Activated T-helper 1 cell treated with anti-CD3 and anti-CD28 coated beads, Interleukin-12 subunit alpha, Interleukin-12 subunit beta, Interleukin-2, Interleukin-4 antibody, amounts not matched to agents 30 ng/mL and 10 ng/mL and 1 ng/mL, durations not matched to agents 14 hours and 24 hours and 36 hours (primary cell): ENCODE measurements around the gene TTLL5. TPM values are rescaled to one million over a fixed set of nuclear protein-coding genes. Genes with fewer than 3 reads are reported as not detected.

ENCODE experiments used
- DNase-seq: peaks from one replicate; pipeline ENCODE4 v3.0.0; 2021; ENCODE audit warnings: low spot score
- H3K27ac Mint-ChIP-seq: one replicate; pipeline ENCODE4 v1.8.0; 2021; ENCODE audit warnings: mild to moderate bottlenecking, mixed read lengths
- H3K27me3 Mint-ChIP-seq: one replicate; pipeline ENCODE4 v1.8.0; 2022; ENCODE audit warnings: mild to moderate bottlenecking, moderate library complexity, mixed read lengths; ENCODE audit not compliant: insufficient read depth
- H3K36me3 Mint-ChIP-seq: one replicate; pipeline ENCODE4 v1.8.0; 2021; ENCODE audit warnings: low read depth, mixed read lengths
- H3K4me1 Mint-ChIP-seq: one replicate; pipeline ENCODE4 v1.8.0; 2021; ENCODE audit warnings: low read depth, mixed read lengths
- H3K4me3 Mint-ChIP-seq: one replicate; pipeline ENCODE4 v1.8.0; 2021; ENCODE audit warnings: mild to moderate bottlenecking, moderate library complexity, mixed read lengths
- H3K9me3 Mint-ChIP-seq: one replicate; pipeline ENCODE4 v1.8.0; 2021; ENCODE audit warnings: mixed read lengths
- intact Hi-C: fragments of 100-400 bp; cut with micrococcal nuclease; formaldehyde crosslinking; loops from one replicate; pipeline ENCODE4 v1.15.1; 2024
- total RNA-seq: library from RNA; stranded (reverse); gene quantifications from 2 replicates; pipeline ENCODE4 v1.2.3, GENCODE V29; 2022

TTLL5 gene
- total RNA-seq, 1 donor from 2014 or later, result 36.2 TPM

DNA sequence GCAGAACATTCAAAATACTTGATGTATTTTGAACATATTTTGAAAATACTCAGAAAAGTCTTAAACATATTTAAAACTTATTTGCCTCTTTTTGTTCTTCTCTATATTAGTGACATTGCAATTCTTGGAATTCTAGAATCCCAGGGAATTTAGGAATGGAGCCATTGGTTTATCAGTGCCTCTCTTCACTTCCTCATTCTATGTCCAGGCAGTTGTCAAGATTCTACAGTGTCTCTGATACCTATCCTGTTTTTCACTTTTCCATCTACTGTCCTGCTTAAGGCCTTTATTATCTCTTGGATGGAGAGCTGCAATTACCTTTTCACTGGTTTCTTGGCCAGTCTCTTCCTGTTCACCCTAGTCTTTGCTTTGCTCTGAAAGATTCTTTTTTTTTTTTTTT lies 144.6 kb downstream of the TTLL5 start:
- H3K4me1 Mint-ChIP-seq, result no peaks in the 10 kb centered on the region
- DNase-seq, result no peak
- peaks cover 7% of the 10 kb centered on the region for H3K36me3 Mint-ChIP-seq
- no peak overlapping the region for H3K4me3 Mint-ChIP-seq
- no peaks in the 10 kb centered on the region for H3K9me3 Mint-ChIP-seq
- intact Hi-C loops, result no loop called here
- H3K27ac Mint-ChIP-seq, result no peak overlapping the region
- no peaks in the 10 kb centered on the region for H3K27me3 Mint-ChIP-seq

DNA sequence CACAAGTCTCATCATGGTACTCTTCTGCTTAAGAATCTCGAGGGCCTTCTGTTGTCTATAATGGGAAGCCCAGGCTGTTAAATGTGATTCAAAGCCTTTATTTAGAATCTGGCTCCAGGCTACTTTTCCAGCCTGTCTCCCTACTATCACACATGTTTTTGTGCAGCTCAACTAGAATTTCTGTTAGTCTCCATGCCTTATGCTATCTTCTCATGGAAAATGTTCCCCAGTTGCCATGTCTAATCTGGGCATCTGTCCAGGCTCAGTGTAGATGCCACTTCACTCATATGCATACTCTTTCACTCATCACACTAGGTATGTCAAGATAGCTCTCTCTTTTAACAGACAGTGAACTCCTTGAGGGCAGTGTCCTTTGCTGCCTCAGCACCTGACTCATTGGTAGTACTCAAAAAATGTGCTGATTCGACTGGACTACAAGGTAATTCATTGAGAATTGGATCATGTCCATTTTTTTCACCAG lies 145.3 kb downstream of the TTLL5 start:
- H3K4me1 Mint-ChIP-seq, result no peaks in the 10 kb centered on the region
- intact Hi-C loops, result no loop called here
- no peaks in the 10 kb centered on the region for H3K9me3 Mint-ChIP-seq
- H3K36me3 Mint-ChIP-seq, result peaks cover 7% of the 10 kb centered on the region
- no peak for DNase-seq
- no peak overlapping the region for H3K4me3 Mint-ChIP-seq
- H3K27me3 Mint-ChIP-seq, result no peaks in the 10 kb centered on the region
- H3K27ac Mint-ChIP-seq, result no peak overlapping the region

DNA sequence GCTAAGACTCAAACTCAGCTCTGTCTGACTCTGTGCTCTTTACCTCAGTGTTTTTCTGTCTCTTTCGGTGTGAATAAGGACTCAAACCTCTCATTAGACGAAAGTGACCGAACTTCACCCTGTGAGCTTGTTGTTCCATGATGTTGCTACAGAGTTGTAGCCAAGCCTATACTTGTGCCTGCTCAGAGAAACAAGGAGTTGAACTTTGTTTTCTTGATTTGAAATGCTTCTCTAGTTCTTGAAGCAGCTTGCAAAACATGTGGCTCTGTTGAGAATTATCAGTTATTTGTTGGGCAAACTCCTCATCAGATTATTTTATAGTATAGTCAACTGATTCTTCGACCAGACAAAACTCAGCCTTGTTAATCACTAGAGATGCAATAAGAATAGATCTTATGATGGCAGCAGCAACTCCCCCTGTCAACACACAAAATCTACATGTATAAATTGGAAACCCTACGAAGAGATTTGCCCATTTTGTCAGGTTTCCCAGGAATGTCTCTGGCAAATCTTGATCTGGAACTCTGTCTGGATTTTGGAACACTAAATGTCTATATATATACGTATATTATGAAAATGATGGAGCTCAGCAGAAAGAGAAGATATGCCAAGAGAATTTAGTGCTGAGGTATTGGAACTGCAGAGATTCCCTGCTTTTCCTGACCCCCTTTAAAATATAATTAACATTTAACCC lies 146.8 kb downstream of the TTLL5 start:
- peaks cover 7% of the 10 kb centered on the region for H3K36me3 Mint-ChIP-seq
- H3K4me1 Mint-ChIP-seq, result no peaks in the 10 kb centered on the region
- no peaks in the 10 kb centered on the region for H3K9me3 Mint-ChIP-seq
- no peaks in the 10 kb centered on the region for H3K27me3 Mint-ChIP-seq
- DNase-seq, result no peak
- no peak overlapping the region for H3K27ac Mint-ChIP-seq
- intact Hi-C loops, result no loop called here
- no peak overlapping the region for H3K4me3 Mint-ChIP-seq

DNA sequence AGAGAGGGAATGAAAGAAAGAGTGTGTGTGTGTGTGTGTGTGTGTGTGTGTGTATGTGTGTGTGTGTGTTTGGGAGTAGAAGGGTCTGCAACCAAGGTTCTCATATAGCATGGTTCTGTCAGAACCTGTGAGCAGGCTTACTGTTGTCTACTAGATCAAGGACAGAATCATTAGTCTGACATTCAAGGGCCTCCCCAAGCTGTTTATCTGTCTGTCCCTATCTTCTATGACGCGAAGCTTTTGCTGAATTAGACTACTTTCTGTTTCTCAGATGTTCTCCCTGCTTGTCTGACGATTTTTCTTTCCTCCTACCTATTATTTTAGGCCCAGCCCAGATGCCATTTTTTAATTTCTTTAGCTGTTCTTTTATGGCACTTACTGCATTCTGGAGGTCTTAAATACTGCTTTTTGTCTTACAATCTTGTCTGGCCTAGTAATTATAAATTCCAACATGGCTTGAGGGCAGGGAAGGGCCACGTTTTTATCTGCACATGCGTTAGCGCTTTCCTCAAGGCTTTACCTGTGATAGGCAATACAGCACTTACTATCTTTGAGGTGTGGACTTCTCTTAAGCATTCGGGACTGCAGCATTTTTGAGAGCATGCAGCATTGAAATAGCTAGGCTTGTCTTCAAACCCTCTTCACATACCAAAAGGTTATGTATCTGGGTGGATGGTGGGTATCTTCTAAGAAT lies 150.2 kb downstream of the TTLL5 start:
- intact Hi-C loops, result no loop called here
- Mint-ChIP-seq H3K9me3 (no peaks in the 10 kb centered on the region), H3K27ac (no peak overlapping the region), H3K36me3 (peaks cover 2% of the 10 kb centered on the region), H3K4me1 (no peaks in the 10 kb centered on the region), H3K4me3 (no peak overlapping the region), H3K27me3 (no peaks in the 10 kb centered on the region)
- no peak for DNase-seq

DNA sequence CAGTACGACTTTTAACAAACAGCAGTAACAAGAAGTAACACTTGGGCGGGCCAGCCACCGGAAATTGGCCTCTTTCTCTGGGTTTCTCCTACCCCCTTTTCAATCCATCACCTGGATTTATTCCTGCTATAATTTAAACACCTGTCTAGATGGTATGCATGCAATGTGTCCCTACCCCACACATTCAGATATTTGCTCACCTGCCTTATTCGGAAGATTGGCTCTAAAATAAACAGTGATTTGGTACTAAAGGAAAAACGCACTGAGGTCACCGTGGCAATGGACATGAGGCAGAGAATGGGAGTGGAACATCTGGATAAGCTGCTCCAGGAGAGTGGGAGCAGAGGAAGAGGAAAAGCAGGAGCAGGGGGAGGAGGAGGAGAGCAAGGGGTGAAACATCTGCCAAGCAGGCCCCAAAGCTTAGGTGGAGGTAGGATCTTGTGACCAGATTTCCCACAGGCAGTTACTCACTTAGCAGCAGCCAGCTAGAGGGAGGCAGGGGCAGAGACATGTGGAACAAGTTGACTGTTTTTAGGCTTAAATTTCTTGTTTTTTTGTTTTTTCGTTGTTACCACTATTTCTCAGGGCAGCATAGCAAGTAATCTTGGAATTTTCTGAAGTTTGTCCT lies 150.9 kb downstream of the TTLL5 start:
- H3K4me3 Mint-ChIP-seq, result no peak overlapping the region
- DNase-seq, result no peak
- no peaks in the 10 kb centered on the region for H3K27me3 Mint-ChIP-seq
- H3K27ac Mint-ChIP-seq, result no peak overlapping the region
- no peaks in the 10 kb centered on the region for H3K9me3 Mint-ChIP-seq
- intact Hi-C loops, result no loop called here
- H3K36me3 Mint-ChIP-seq, result peaks cover 2% of the 10 kb centered on the region
- H3K4me1 Mint-ChIP-seq, result no peaks in the 10 kb centered on the region

DNA sequence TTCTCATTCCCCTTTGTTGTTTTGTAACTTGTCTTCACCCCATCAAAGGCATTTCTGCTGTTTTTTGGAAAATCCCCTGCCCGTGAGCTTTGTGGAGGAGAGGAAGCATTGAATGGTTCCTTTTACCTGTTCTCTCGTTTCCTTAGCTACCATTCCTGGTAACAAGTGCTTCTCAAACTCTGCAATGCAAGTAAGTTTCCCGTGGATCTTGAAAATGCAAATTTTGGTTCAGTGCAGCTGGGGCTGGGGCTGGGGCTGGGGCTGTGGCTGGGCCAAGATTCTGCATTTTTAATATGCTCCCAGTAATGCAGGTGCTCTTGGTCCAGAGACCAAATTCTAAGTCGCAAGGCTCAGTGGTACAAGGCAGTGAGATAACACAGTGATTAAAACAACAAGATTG lies 151.6 kb downstream of the TTLL5 start:
- Mint-ChIP-seq H3K27me3 (no peaks in the 10 kb centered on the region), H3K36me3 (peaks cover 2% of the 10 kb centered on the region), H3K27ac (no peak overlapping the region), H3K4me1 (no peaks in the 10 kb centered on the region), H3K4me3 (no peak overlapping the region), H3K9me3 (no peaks in the 10 kb centered on the region)
- intact Hi-C loops, result no loop called here
- DNase-seq, result no peak

DNA sequence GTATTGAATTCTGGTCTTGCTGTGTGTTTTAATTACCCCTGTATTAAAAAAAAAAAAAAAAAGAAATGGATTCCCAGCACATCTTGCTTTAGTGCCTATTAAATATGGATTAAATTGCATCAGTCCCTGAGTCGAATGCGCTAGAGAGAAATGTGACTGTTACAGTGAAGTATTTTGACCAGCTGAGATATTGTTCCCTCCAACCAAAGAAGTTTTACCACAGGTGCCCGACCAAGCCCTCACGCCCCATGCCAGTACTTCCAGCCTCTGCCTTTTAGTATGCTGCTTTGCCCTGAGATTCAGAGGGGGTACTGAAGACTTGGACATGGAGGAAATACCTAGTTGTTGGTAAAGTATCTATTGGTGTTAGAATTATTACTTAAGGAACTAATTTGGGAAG lies 159.7 kb downstream of the TTLL5 start:
- H3K4me3 Mint-ChIP-seq, result no peak overlapping the region
- no peaks in the 10 kb centered on the region for H3K9me3 Mint-ChIP-seq
- peaks cover 21% of the 10 kb centered on the region for H3K4me1 Mint-ChIP-seq
- DNase-seq, result no peak
- H3K36me3 Mint-ChIP-seq, result peaks cover 13% of the 10 kb centered on the region
- intact Hi-C loops, result no loop called here
- no peaks in the 10 kb centered on the region for H3K27me3 Mint-ChIP-seq
- no peak overlapping the region for H3K27ac Mint-ChIP-seq

DNA sequence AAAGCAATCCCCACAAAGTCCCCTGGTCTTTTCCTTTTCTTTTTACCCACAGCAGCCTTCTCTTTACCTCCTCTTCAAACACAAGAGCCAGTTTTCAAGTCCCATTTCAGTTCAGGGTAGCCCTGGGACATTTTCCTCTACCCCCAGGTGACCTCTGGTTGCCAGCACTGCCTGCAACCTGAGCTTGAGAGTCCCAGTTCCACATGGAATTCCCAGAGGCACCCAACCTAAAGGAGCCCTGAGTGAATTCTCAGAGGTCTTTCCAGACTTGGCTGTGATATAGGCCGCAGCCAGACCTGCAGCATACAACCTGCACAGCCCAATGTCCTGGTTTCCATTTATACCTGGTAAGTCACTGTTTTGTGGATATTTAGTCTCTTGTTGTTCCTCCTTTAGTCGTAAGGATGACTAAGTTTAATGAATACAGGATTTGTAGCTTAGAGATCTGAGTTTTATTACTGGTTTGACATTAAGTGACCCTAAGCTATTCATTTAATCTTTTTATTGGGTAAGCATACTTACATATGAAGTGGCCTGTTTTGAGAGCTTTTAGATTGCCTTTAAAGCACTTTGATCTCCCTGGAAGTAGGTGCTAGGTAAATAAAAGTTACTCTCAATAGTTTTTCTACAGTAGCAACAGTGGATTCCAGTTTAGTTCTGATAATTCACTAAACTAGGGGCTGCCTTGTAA lies 160.9 kb downstream of the TTLL5 start:
- Mint-ChIP-seq H3K27me3 (no peaks in the 10 kb centered on the region), H3K36me3 (peaks cover 13% of the 10 kb centered on the region), H3K4me1 (peaks cover 21% of the 10 kb centered on the region), H3K27ac (no peak overlapping the region), H3K4me3 (no peak overlapping the region), H3K9me3 (no peaks in the 10 kb centered on the region)
- intact Hi-C loops, result no loop called here
- no peak for DNase-seq

DNA sequence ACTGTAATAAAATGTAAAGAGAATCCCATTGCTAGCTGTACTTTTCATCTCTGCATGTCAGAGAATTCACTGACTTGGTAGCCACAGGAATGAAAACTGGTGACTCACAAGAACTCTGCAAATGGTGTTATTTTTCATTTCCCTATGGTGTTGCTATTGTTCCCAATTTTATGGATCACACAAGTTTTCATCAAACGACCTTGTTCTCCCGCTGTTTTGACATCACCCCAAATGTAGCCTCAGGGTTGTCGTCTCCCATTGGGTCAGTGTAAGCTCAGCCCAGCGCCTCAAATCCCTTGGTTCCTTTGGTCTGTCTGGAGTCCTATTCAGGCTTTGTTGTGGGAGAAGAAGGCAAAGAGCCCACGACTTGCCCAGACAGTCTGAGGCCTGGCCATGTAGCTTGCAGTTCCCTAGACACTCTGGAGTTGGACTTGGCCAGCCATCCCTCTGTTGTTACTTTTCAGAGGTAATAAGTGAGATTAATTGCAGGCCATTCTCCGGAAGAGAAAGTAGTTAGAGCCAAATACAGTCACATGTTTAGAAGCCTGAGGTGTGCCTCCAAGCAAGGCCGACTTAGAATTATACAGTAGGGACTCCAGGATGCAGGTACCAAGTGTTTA lies 161.6 kb downstream of the TTLL5 start:
- Mint-ChIP-seq H3K4me1 (peaks cover 21% of the 10 kb centered on the region), H3K36me3 (peaks cover 13% of the 10 kb centered on the region)
- intact Hi-C loops, result no loop called here

DNA sequence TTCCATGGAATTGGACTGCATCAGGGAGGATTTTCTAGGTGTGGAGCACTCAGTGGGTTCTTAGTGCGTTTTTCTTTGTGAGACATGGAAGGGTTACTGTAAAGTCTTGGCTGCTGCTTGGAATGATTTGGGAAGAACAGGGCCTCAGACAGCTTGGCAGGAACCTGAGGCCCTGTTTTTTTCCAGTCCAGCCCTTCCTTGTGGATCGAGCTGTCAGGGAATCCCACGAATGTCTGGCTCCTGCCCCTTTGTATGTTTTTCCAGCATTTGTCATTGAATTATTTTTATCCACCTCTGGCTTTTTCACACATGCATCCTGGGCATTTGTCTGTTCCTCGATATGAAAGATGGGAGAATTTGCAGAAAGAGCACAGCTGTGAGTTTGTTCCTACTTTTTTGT lies 162.3 kb downstream of the TTLL5 start:
- Mint-ChIP-seq H3K27ac (no peak overlapping the region), H3K4me3 (no peak overlapping the region), H3K4me1 (peaks cover 21% of the 10 kb centered on the region), H3K9me3 (no peaks in the 10 kb centered on the region), H3K27me3 (no peaks in the 10 kb centered on the region), H3K36me3 (peaks cover 13% of the 10 kb centered on the region)
- intact Hi-C loops, result no loop called here
- no peak for DNase-seq

More for the DNA sequence above, 161.6 kb downstream of the TTLL5 start:
- Mint-ChIP-seq H3K4me3 (no peak overlapping the region), H3K9me3 (no peaks in the 10 kb centered on the region), H3K27me3 (no peaks in the 10 kb centered on the region), H3K27ac (no peak overlapping the region)
- DNase-seq, result no peak

DNA sequence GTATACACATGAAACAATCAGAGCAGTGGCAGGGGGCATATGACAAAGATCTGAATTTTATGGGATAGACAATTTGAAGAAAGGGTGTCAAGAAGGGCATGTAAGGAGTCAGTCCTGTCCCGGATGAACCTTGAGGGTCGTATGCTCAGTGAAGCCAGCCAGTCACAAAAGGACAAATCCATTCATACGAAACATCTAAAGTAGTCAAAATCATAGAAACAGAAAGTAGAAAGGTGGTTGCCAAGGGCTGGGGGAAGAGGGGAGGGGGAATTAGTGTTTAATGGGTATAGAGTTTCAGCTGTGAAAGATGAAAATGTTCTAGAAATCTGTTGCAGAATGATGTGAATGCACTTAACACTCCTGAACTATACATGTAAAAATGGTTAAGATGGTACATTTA lies 163.3 kb downstream of the TTLL5 start:
- H3K27ac Mint-ChIP-seq, result no peak overlapping the region

DNA sequence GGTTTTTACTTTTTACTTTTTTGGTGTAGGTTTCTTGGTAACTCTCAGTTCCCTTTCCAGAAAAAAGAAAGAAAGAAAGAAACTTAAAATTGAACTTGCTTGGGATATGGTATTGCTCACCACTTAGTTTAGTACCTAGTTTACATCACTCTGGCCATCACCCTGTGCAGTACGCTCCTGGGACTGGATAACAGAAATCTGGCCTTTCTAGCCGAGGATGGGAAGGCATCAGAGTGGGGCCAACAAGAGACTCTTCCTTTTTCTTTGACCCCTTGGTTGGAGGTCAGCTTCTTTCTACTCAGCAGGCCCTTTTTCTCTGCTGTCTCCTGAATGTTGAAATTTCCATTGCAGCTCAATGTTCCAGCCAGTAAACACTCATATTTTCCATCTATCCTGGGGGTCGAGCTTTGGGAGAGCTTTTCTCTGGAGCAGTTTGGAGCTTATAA lies 164.1 kb downstream of the TTLL5 start:
- H3K27me3 Mint-ChIP-seq, result no peaks in the 10 kb centered on the region
- peaks cover 21% of the 10 kb centered on the region for H3K4me1 Mint-ChIP-seq
- no peak for DNase-seq
- no peak overlapping the region for H3K4me3 Mint-ChIP-seq
- peak overlapping the region; percentile 24 for H3K27ac Mint-ChIP-seq
- intact Hi-C loops, result no loop called here
- H3K9me3 Mint-ChIP-seq, result no peaks in the 10 kb centered on the region
- H3K36me3 Mint-ChIP-seq, result peaks cover 12% of the 10 kb centered on the region

More for the DNA sequence above, 163.3 kb downstream of the TTLL5 start:
- no peak for DNase-seq
- peaks cover 13% of the 10 kb centered on the region for H3K36me3 Mint-ChIP-seq
- H3K27me3 Mint-ChIP-seq, result no peaks in the 10 kb centered on the region
- intact Hi-C loops, result no loop called here
- H3K4me3 Mint-ChIP-seq, result no peak overlapping the region
- no peaks in the 10 kb centered on the region for H3K9me3 Mint-ChIP-seq
- peaks cover 21% of the 10 kb centered on the region for H3K4me1 Mint-ChIP-seq
